HG03378 (cell line): Measurements from ENCODE around the gene KLF1.

Experiments used
- ATAC-seq: cut with Tn5 transposase; IDR thresholded peaks from one replicate; pipeline ENCODE4 v1.9.1; 2021; ENCODE audit warnings: mild to moderate bottlenecking, moderate library complexity; ENCODE audit not compliant: unreplicated experiment

KLF1 gene

GRCh38 chr19:12838886-12839756 lies 47.9 kb downstream of the KLF1 start:
- ATAC-seq, result no peak

- no peak for ATAC-seq
Observed at GRCh38 chr19:12838182-12838885, 48.7 kb downstream of the KLF1 start, which contains the start of gene MAST1. Gene MAST1 (plus strand): TSS chr19:12838515. CDS start chr19:12838573, 58 bp downstream.

- no peak for ATAC-seq
Observed at GRCh38 chr19:12837225-12837624, 49.8 kb downstream of the KLF1 start.

- ATAC-seq, result no peak
Observed at GRCh38 chr19:12836529-12836863, 50.5 kb downstream of the KLF1 start.

GRCh38 chr19:12834976-12835757 lies 51.8 kb downstream of the KLF1 start:
- ATAC-seq, result no peak

- no peak for ATAC-seq
Observed at GRCh38 chr19:12834566-12834943, 52.4 kb downstream of the KLF1 start, which contains the start of gene RTBDN. Gene RTBDN (minus strand): TSS chr19:12834579. CDS start chr19:12829979, 4,600 bp downstream.
